Measurements from ENCODE around the gene USP22. TPM values are rescaled to one million over a fixed set of nuclear protein-coding genes. Genes with fewer than 3 reads are reported as not detected.
A peak's percentile ranks its signal among the peaks of the same experiment; 100 is the strongest.

The USP22 gene
- total and polyA plus RNA-seq, 2 of the 13 experiments (the other 11 are each of a cell fraction or from before 2014, with no cell fraction given) = 98.0 to 130 TPM

DNA sequence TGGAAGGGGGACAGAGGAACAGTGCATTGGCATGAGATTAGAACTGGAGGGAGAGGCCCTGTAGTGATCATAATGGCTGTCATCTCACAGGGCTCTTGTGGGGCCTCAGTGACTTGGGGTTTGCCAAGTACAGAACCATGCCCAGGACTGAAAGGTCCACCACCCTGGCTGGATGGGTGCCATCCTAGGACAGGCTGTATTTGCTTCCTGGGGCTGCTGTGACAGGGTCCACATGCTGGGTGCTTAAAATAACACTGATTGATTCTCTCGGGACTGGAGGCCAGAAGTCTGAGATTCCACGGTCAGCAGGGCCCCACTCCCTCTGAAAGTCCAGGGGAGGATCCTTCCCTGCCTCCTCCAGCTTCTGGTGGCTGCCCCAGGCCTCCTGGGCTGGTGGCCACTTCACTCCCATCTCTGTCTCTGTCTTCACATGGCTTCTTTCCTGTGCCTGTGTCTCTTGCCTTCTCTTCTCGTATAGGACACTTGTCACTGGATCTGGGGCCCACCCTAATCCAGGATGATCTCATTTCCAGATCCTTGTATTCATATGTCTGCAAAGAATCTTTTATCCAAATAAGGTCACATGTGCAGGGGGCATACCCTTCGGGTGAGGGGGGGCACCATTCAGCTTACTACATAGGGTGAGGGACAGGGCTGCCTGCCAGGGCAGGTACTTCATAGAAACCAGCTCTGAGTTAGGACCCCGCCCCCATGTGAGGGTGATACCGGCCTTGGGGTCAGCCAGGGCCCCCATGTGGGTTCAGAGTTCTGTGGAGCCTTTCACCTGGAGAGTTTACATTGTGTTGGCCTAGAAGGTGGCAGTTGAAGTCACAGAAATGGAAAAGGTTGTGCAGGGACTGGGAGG lies 52.6 kb downstream of the USP22 start (continued):
- TF ChIP-seq, protein P1, sequence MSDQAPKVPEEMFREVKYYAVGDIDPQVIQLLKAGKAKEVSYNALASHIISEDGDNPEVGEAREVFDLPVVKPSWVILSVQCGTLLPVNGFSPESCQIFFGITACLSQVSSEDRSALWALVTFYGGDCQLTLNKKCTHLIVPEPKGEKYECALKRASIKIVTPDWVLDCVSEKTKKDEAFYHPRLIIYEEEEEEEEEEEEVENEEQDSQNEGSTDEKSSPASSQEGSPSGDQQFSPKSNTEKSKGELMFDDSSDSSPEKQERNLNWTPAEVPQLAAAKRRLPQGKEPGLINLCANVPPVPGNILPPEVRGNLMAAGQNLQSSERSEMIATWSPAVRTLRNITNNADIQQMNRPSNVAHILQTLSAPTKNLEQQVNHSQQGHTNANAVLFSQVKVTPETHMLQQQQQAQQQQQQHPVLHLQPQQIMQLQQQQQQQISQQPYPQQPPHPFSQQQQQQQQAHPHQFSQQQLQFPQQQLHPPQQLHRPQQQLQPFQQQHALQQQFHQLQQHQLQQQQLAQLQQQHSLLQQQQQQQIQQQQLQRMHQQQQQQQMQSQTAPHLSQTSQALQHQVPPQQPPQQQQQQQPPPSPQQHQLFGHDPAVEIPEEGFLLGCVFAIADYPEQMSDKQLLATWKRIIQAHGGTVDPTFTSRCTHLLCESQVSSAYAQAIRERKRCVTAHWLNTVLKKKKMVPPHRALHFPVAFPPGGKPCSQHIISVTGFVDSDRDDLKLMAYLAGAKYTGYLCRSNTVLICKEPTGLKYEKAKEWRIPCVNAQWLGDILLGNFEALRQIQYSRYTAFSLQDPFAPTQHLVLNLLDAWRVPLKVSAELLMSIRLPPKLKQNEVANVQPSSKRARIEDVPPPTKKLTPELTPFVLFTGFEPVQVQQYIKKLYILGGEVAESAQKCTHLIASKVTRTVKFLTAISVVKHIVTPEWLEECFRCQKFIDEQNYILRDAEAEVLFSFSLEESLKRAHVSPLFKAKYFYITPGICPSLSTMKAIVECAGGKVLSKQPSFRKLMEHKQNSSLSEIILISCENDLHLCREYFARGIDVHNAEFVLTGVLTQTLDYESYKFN (CRISPR knock-in tag; conservative IDR thresholded peaks at IDR 0.05) = peak; percentile 42; the same call in 1 of the 2 replicates
- TF ChIP-seq NR2F1 (CRISPR knock-in tag; IDR thresholded peaks at IDR 0.05) (0 out of 4 replicates have a peak, but pooled peaks of 1 of the 2 experiments have one; percentile 11), ZNF264 (CRISPR knock-in tag; IDR thresholded peaks at IDR 0.05) (no peak)

DNA sequence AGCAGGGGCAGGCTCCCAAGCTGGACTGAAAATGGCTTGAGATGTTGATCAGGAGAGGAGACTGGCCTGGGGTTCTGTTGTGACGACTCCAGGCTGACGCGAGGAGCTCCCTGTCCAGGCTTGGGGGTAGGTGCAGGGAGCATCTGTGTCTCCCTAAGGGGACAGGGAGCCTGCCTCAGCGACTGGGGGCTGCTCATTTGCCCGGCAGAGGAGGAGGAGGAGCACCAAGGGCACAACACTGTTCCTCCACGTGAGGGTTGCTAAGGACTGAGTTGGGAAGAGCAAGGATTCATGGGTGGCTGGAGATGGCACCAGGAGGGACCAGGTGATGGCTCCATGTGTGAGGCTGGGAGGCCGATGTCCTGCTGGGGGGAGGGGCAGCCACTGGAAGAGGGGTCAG lies 53.3 kb downstream of the USP22 start:
- no peak overlapping the region for H3K4me3 ChIP-seq (replicated peaks in 1 of 3; ENCODE audit: insufficient read depth in 1 of 3, low read depth in 2 of 3, low read length in 3 of 3)
- H3K27me3 ChIP-seq (ENCODE audit: control insufficient read depth in 1 of 2, insufficient read depth in 2 of 2, low read length in 2 of 2) = no peaks in the 10 kb centered on the region
- no peaks in the 10 kb centered on the region for H3K79me2 ChIP-seq (ENCODE audit: insufficient read depth, low read length)
- TF ChIP-seq ONECUT2 (CRISPR knock-in tag; IDR thresholded peaks at IDR 0.05) (no peak), AGO2 (optimal IDR thresholded peaks at IDR 0.05; ENCODE audit: low read depth, low read length) (peak; percentile 33)
- TF ChIP-seq, protein P2, sequence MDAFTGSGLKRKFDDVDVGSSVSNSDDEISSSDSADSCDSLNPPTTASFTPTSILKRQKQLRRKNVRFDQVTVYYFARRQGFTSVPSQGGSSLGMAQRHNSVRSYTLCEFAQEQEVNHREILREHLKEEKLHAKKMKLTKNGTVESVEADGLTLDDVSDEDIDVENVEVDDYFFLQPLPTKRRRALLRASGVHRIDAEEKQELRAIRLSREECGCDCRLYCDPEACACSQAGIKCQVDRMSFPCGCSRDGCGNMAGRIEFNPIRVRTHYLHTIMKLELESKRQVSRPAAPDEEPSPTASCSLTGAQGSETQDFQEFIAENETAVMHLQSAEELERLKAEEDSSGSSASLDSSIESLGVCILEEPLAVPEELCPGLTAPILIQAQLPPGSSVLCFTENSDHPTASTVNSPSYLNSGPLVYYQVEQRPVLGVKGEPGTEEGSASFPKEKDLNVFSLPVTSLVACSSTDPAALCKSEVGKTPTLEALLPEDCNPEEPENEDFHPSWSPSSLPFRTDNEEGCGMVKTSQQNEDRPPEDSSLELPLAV (CRISPR knock-in tag; conservative IDR thresholded peaks at IDR 0.05; ENCODE audit: low read depth) = no peak
- TF ChIP-seq, protein P3, sequence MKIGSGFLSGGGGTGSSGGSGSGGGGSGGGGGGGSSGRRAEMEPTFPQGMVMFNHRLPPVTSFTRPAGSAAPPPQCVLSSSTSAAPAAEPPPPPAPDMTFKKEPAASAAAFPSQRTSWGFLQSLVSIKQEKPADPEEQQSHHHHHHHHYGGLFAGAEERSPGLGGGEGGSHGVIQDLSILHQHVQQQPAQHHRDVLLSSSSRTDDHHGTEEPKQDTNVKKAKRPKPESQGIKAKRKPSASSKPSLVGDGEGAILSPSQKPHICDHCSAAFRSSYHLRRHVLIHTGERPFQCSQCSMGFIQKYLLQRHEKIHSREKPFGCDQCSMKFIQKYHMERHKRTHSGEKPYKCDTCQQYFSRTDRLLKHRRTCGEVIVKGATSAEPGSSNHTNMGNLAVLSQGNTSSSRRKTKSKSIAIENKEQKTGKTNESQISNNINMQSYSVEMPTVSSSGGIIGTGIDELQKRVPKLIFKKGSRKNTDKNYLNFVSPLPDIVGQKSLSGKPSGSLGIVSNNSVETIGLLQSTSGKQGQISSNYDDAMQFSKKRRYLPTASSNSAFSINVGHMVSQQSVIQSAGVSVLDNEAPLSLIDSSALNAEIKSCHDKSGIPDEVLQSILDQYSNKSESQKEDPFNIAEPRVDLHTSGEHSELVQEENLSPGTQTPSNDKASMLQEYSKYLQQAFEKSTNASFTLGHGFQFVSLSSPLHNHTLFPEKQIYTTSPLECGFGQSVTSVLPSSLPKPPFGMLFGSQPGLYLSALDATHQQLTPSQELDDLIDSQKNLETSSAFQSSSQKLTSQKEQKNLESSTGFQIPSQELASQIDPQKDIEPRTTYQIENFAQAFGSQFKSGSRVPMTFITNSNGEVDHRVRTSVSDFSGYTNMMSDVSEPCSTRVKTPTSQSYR (CRISPR knock-in tag; IDR thresholded peaks at IDR 0.05; ENCODE audit: borderline replicate concordance) = peak; percentile 42; the same call in 1 of the 2 replicates
- no peaks in the 10 kb centered on the region for H3K36me3 ChIP-seq (replicated peaks in 1 of 2; ENCODE audit: control insufficient read depth in 1 of 2, insufficient read depth in 2 of 2, low read length in 2 of 2)
- no TSS peak for BruUV-seq (replicated peaks)
- 54% methylated on average over 6 of the region's 7 CpGs for WGBS (ENCODE audit: low lambda C conversion rate)
- no peak overlapping the region for H3K9ac ChIP-seq (ENCODE audit: insufficient read depth, low read depth, low read length)
- H3K4me2 ChIP-seq (ENCODE audit: low read depth, low read length) = no peak overlapping the region
- ChIA-PET CTCF (ENCODE audit: low intra/inter-chr PET ratio, low total read pairs) (interaction anchor here (0.5 kb wide), 1 partner anchor 196 kb away, joined by 3 read pairs; no protein-coding TSS in a partner anchor), POLR2A (no interaction called here)
- ATAC-seq (no peak; the same call in 2 of the 3 replicates), DNase-seq (ENCODE audit: low spot score) (no peak), FAIRE-seq (no peak)
- peaks cover 33% of the 10 kb centered on the region for H3K4me1 ChIP-seq (ENCODE audit: insufficient read depth, low read length)
- H2AFZ ChIP-seq (ENCODE audit: low read length) = no peak overlapping the region
- H4K20me1 ChIP-seq (ENCODE audit: insufficient read depth, low read length) = peaks cover 4% of the 10 kb centered on the region; the same call in 1 of the 2 replicates
- no peak overlapping the region for H3K27ac ChIP-seq (ENCODE audit: extremely low read length, insufficient read depth, low read length)
- H3K9me3 ChIP-seq (ENCODE audit: low read length) = no peaks in the 10 kb centered on the region
- intact Hi-C loops (cut with micrococcal nuclease; ENCODE audit: unreplicated experiment) = no loop called here
- in situ Hi-C loops (cut with HindIII; ENCODE audit: extremely low pct_ligation_motif_present, low pct_unique_long_range_greater_than_20kb) = no loop called here
